K562 (cell line): ENCODE measurements around the gene SETX. TPM values are rescaled to one million over a fixed set of nuclear protein-coding genes. Genes with fewer than 3 reads are reported as not detected.

Experiments
- ATAC-seq: fragments of 200-7000 bp; cut with Tn5 transposase; 3 replicates; pipeline ENCODE4 v1.9.1; 2020; ENCODE audit warnings: moderate library complexity
- BruUV-seq: library from RNA; stranded (reverse); fragments of 400-500 nt; replicated peaks from 2 replicates; lab custom pipeline; 2021; lab: Mats Ljungman, UMichigan
- CTCF ChIA-PET: fragments of 300-600 bp; formaldehyde crosslinking; extraction: SDS; loops from one replicate; lab custom pipeline; 2021; ENCODE audit warnings: low intra/inter-chr PET ratio; lab: Yijun Ruan, JAX
- POLR2A ChIA-PET: fragments of 300-600, 350-650 bp; sonication (Branson Sonifier 250); formaldehyde crosslinking; extraction: SDS; loops from one replicate; lab custom pipeline; 2021; ENCODE audit warnings: antibody characterized with exemption, inconsistent platforms; lab: Yijun Ruan, JAX
- DNase-seq, 4 experiments: peaks; one replicate each; pipeline versions ENCODE4 v3.0.0 to v3.0.0-alpha.2; 2011 to 2018; ENCODE audit warnings: low spot score in 3 of 4, mixed read lengths in 3 of 4; ENCODE audit errors: extremely low read depth in 1 of 4
- FAIRE-seq: peaks from 2 replicates; lab custom pipeline; 2011; peaks lifted over from hg19 to GRCh38; lab: Jason Lieb, UNC
- H2AFZ ChIP-seq: 2 replicates; pipeline ENCODE4 v1.6.0; 2011; ENCODE audit warnings: low read depth, low read length, control low read depth, inconsistent platforms
- H3K27ac ChIP-seq: fragments of 200-600 bp; 3 replicates; pipeline ENCODE4 v1.8.0; 2011; ENCODE audit warnings: low read depth, mild to moderate bottlenecking, control low read depth, inconsistent platforms, low read length, moderate library complexity, mixed read lengths; ENCODE audit errors: extremely low read depth
- H3K27me3 ChIP-seq, 2 experiments: fragments of 300-600 bp in 1 of 2; 2 replicates in 1 of 2; 3 replicates in 1 of 2; pipeline versions ENCODE4 v1.6.0 to v1.8.0; 2011; ENCODE audit warnings: inconsistent platforms in 2 of 2, low read length in 2 of 2, mild to moderate bottlenecking in 1 of 2, mixed read lengths in 1 of 2, moderate library complexity in 1 of 2; ENCODE audit not compliant: control insufficient read depth in 2 of 2, insufficient read depth in 2 of 2
- H3K36me3 ChIP-seq: fragments of 300-600 bp; 3 replicates; pipeline ENCODE4 v1.8.0; 2011; ENCODE audit warnings: mild to moderate bottlenecking, low read length, inconsistent platforms; ENCODE audit not compliant: control insufficient read depth, insufficient read depth
- H3K4me1 ChIP-seq, 2 experiments: fragments of 200-600 bp in 1 of 2; replicated peaks in 1 of 2; 2 replicates in 1 of 2; 3 replicates in 1 of 2; pipeline versions ENCODE4 v1.5.1 to v1.8.0; 2011; ENCODE audit warnings: inconsistent platforms in 2 of 2, low read length in 2 of 2, mild to moderate bottlenecking in 1 of 2, mixed read lengths in 1 of 2, moderate library complexity in 1 of 2; ENCODE audit not compliant: control insufficient read depth in 2 of 2, insufficient read depth in 2 of 2
- H3K4me2 ChIP-seq: 2 replicates; pipeline ENCODE4 v1.6.1; 2011; ENCODE audit warnings: low read length, control low read depth, inconsistent platforms, mixed read lengths; ENCODE audit not compliant: insufficient read depth
- H3K4me3 ChIP-seq: fragments of 200-600 bp; sonication (generic), shearing (Covaris generic); 2 replicates; pipeline ENCODE4 v1.5.1; 2016; ENCODE audit warnings: control low read depth, inconsistent platforms
- H3K79me2 ChIP-seq: fragments of 200-600 bp; 3 replicates; pipeline ENCODE4 v1.8.0; 2011; ENCODE audit warnings: low read length, inconsistent platforms; ENCODE audit not compliant: control insufficient read depth, insufficient read depth
- H3K9ac ChIP-seq, 2 experiments: 2 replicates each; pipeline versions ENCODE4 v1.6.0 to v1.6.1; 2011; ENCODE audit warnings: low read depth in 2 of 2, low read length in 2 of 2, control low read depth in 1 of 2, inconsistent platforms in 1 of 2, mild to moderate bottlenecking in 1 of 2, mixed read lengths in 1 of 2; ENCODE audit not compliant: insufficient read depth in 1 of 2
- H3K9me1 ChIP-seq: one replicate; pipeline ENCODE4 v1.6.0; 2011; ENCODE audit warnings: inconsistent platforms, mild to moderate bottlenecking, low read length, moderate library complexity; ENCODE audit not compliant: control insufficient read depth, insufficient read depth
- H3K9me3 ChIP-seq: replicated peaks from 2 replicates; pipeline ENCODE4 v1.5.1; 2011; ENCODE audit warnings: low read depth, low read length, inconsistent platforms; ENCODE audit not compliant: control insufficient read depth, insufficient read depth
- H4K20me1 ChIP-seq: replicated peaks from 2 replicates; pipeline ENCODE4 v1.6.1; 2011; ENCODE audit warnings: low read length, inconsistent platforms, mixed read lengths; ENCODE audit not compliant: control insufficient read depth, insufficient read depth
- CAMTA2 ChIP-seq: fragments of 250-450 bp; sonication (Bioruptor Pico); conservative IDR thresholded peaks from 2 replicates; pipeline ENCODE4 v1.5.1; 2022
- ERF ChIP-seq: fragments of 450-650 bp; formaldehyde crosslinking; IDR thresholded peaks from 2 replicates; pipeline ENCODE4 v1.4.0; 2020; ENCODE audit warnings: mild to moderate bottlenecking, mixed read lengths
- HNRNPK ChIP-seq: fragments of 200-400 bp; formaldehyde crosslinking; IDR thresholded peaks from one replicate; pipeline ENCODE4 v1.6.1; 2018; ENCODE audit warnings: mild to moderate bottlenecking, low read depth, low read length; ENCODE audit not compliant: poor library complexity, severe bottlenecking
- NONO ChIP-seq, 2 experiments: fragments of 200-400 bp in 1 of 2; fragments of 450-650 bp in 1 of 2; formaldehyde crosslinking in 1 of 2; IDR thresholded peaks; 2 replicates each; pipeline ENCODE4 v1.6.1; 2017; ENCODE audit warnings: low read depth in 2 of 2, mild to moderate bottlenecking in 2 of 2, moderate library complexity in 2 of 2, low read length in 1 of 2
- SIN3B ChIP-seq: fragments of 450-650 bp; IDR thresholded peaks from 2 replicates; pipeline ENCODE4 v1.6.1; 2017; ENCODE audit warnings: low read depth, mild to moderate bottlenecking, moderate library complexity
- THRA ChIP-seq: fragments of 450-650 bp; IDR thresholded peaks from 2 replicates; pipeline ENCODE4 v1.6.1; 2017; ENCODE audit warnings: mild to moderate bottlenecking, moderate library complexity
- ZFPM2 ChIP-seq: fragments of 250-450 bp; sonication (Bioruptor Pico); IDR thresholded peaks from 2 replicates; pipeline ENCODE4 v1.5.1; 2022; ENCODE audit warnings: mild to moderate bottlenecking
- ZNF280B ChIP-seq: fragments of 250-450 bp; sonication (Bioruptor Pico); IDR thresholded peaks from 2 replicates; pipeline ENCODE4 v1.5.1; 2021; ENCODE audit warnings: mild to moderate bottlenecking
- ZNF785 ChIP-seq: fragments of 250-450 bp; sonication (Bioruptor Pico); IDR thresholded peaks from 2 replicates; pipeline ENCODE4 v1.4.0; 2020; ENCODE audit warnings: mild to moderate bottlenecking
- ZNF830 ChIP-seq: fragments of 250-450 bp; sonication (Bioruptor Pico); IDR thresholded peaks from 2 replicates; pipeline ENCODE4 v1.5.0; 2021; ENCODE audit warnings: mild to moderate bottlenecking
- whole genome bisulfite sequencing: fragments of 100-300 bp; shearing (Covaris generic); methylation state at CpG from one replicate; pipeline ENCODE4 v1.1.6; 2016; ENCODE audit warnings: low coverage, mixed read lengths; ENCODE audit not compliant: insufficient coverage; ENCODE audit errors: missing lambda C conversion rate; 5-methylcytosine and 5-hydroxymethylcytosine counted together
- in situ Hi-C: fragments of 300-500 bp; cut with MboI; formaldehyde crosslinking; loops from 4 replicates; pipeline ENCODE4 v1.15.0; 2018; ENCODE audit warnings: inconsistent platforms, mixed read lengths
- intact Hi-C: fragments of 100-400 bp; cut with micrococcal nuclease; formaldehyde crosslinking; loops from 2 replicates; pipeline ENCODE4 v1.14.2; 2022
- polyA plus RNA-seq, 8 experiments: library from polyadenylated mRNA; depleted of rRNA in 4 of 8; stranded (reverse) in 5 of 8; unstranded in 3 of 8; fragments of >200 nt; fragmentation: Nextera tagmentation in 2 of 8; fragmentation: Illumina TruSeq in 1 of 8; extraction: Ambion mirVana in 2 of 8; extraction: Trizol in 1 of 8; gene quantifications; 2 replicates each; pipeline versions ENCODE4 v1.2.1 to v1.2.3, GENCODE V29; 2011 to 2014; ENCODE audit warnings: inconsistent platforms in 1 of 8, missing spikeins in 1 of 8
- total RNA-seq, 7 experiments: library from RNA; depleted of rRNA in 6 of 7; stranded (reverse); fragments of >200 nt in 6 of 7; fragmentation: Illumina TruSeq in 2 of 7; extraction: Trizol in 2 of 7; gene quantifications; 2 replicates each; pipeline versions ENCODE4 v1.2.1 to v1.2.3, GENCODE V29; 2011 to 2021; ENCODE audit warnings: low replicate concordance in 1 of 7
- TF ChIP-seq, protein P1 (sequence below): fragments of 250-450 bp; sonication (Bioruptor Pico); IDR thresholded peaks from 2 replicates; pipeline ENCODE4 v1.8.0; 2022; ENCODE audit warnings: inconsistent platforms, mild to moderate bottlenecking, moderate library complexity, borderline replicate concordance
- TF ChIP-seq, protein P2 (sequence below): fragments of 450-650 bp; conservative IDR thresholded peaks from 2 replicates; pipeline ENCODE4 v1.6.1; 2016; ENCODE audit warnings: missing genetic modification characterization, low read depth, mild to moderate bottlenecking, missing compliant biosample characterization, moderate library complexity

SETX gene
- total and polyA plus RNA-seq, 9 of the 15 experiments (the other 6 are each of a cell fraction or from before 2014, with no cell fraction given), result 8.7 to 45.7 (median 28.7) TPM

DNA sequence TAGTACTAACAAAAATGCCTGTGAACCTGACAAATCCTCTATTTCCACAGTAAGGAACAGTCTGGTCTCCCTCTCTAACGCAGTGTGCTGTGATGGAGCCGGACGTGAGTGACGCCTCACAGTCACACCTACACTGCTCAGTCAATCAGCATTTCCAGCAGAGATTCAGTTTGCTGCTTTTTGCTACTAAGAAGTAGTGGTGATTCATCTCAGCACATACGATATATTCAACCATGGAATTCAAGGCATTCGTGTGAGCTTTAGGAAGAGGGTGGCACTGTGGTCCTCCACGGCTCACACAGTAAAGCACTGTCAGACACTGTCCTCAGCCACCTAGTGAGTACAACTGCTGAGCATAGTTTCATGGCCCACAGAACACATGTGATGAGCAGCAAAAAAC is 70.9 kb downstream of the SETX start:
- in situ Hi-C loops, result no loop called here
- Histone ChIP-seq H2AFZ (no peak overlapping the region), H3K4me2 (no peak overlapping the region), H3K4me3 (no peak overlapping the region), H4K20me1 (no peaks in the 10 kb centered on the region), H3K9me3 (no peaks in the 10 kb centered on the region), H3K27me3 (no peaks in the 10 kb centered on the region), H3K27ac (no peak overlapping the region), H3K9ac (no peak overlapping the region), H3K9me1 (no peaks in the 10 kb centered on the region), H3K36me3 (peaks cover 89% of the 10 kb centered on the region), H3K79me2 (no peaks in the 10 kb centered on the region), H3K4me1 (peaks cover 0 to under 1% of the 10 kb centered on the region in 2 experiments; a peak in 1 of 5 replicates)
- DNase-seq, result no peak
- FAIRE-seq, result no peak
- no peak for ATAC-seq
- no TSS peak for BruUV-seq
- POLR2A ChIA-PET, result no interaction called here
- intact Hi-C loops, result no loop called here
- CTCF ChIA-PET, result no interaction called here
- TF ChIP-seq ERF (CRISPR knock-in tag), result no peak
- TF ChIP-seq ZFPM2, result no peak
- TF ChIP-seq CAMTA2 (CRISPR knock-in tag), result no peak
- no peak for TF ChIP-seq SIN3B
- TF ChIP-seq ZNF830 (CRISPR knock-in tag), result no peak
- TF ChIP-seq HNRNPK, result no peak
- TF ChIP-seq NONO (IDR thresholded peaks at IDR 0.05; ENCODE audit: low read depth in 2 of 2, low read length in 1 of 2), result no peak
- TF ChIP-seq THRA, result no peak
- no peak for TF ChIP-seq ZNF280B
- no peak for TF ChIP-seq ZNF785 (CRISPR knock-in tag)
- TF ChIP-seq, protein P1, sequence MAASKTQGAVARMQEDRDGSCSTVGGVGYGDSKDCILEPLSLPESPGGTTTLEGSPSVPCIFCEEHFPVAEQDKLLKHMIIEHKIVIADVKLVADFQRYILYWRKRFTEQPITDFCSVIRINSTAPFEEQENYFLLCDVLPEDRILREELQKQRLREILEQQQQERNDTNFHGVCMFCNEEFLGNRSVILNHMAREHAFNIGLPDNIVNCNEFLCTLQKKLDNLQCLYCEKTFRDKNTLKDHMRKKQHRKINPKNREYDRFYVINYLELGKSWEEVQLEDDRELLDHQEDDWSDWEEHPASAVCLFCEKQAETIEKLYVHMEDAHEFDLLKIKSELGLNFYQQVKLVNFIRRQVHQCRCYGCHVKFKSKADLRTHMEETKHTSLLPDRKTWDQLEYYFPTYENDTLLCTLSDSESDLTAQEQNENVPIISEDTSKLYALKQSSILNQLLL (CRISPR knock-in tag), result no peak
- TF ChIP-seq, protein P2, sequence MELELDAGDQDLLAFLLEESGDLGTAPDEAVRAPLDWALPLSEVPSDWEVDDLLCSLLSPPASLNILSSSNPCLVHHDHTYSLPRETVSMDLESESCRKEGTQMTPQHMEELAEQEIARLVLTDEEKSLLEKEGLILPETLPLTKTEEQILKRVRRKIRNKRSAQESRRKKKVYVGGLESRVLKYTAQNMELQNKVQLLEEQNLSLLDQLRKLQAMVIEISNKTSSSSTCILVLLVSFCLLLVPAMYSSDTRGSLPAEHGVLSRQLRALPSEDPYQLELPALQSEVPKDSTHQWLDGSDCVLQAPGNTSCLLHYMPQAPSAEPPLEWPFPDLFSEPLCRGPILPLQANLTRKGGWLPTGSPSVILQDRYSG (tag), result no peak
- WGBS, result 93% methylated on average over 7 of the region's 7 CpGs
